Fibroblast of peridontal ligament (primary cell): Measurements from ENCODE around the gene PPFIA2.

Experiments used
- DNase-seq: peaks from one replicate; pipeline ENCODE4 v3.0.0-alpha.2; 2010; ENCODE audit errors: extremely low read depth

PPFIA2 gene

DNA sequence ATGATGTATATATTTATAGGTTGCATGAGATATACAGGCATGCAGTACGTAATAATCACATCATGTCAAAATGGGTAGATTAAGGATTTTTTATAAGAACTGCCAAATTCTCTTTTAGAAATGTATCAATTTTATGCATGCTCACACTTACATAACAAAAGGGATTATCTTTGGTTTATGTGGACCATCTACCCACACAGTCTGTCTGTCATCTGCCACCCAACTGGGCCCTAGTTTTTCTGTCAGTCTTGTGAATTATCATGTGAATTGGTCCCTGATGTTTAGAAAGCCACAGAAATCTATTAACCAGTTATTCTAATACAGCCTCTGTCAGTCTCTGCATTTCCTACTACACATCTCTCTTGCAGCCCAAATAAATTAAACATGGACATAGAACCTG, 547.8 kb downstream of the PPFIA2 start:
- DNase-seq = no peak

DNA sequence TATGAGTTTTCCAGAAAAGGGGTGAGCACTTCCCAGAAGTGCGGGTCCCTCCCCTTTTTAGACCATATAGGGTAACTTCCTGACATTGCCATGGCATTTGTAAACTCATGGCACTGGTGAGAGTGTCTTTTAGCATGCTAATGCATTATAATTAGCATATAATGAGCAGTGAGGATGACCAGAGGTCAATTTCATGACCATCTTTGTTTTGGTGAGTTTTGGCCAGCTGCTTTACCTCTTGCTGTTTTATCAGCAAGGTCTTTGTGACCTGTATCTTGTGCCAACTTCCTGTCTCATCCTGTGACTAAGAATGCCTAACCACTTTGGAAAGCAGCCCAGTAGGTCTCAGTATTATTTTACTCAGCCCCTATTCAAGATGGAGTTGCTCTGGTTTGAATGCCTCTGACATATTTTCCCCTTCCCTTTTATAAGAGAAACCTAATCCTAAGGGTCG, 549.4 kb downstream of the PPFIA2 start:
- DNase-seq = peak; percentile 57

DNA sequence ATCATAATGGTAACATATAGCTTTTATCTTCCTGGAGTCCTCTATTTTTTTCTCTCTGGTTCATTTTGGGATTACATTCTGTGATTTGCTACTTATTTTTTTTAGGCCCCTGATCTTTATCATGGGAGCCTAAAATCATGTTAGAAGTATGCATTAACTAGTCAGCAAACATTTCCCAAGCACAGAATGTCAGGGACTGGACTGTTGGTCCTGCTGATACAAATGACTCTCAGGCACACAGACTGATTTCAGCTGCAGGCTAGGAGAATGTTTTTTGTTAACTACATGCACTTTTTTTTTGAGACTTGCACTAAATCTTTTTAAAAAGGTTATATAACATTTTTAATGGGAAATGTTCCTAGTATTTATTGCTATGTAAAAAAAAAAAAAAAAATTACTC, 550.1 kb downstream of the PPFIA2 start:
- peak; percentile 42 for DNase-seq

DNA sequence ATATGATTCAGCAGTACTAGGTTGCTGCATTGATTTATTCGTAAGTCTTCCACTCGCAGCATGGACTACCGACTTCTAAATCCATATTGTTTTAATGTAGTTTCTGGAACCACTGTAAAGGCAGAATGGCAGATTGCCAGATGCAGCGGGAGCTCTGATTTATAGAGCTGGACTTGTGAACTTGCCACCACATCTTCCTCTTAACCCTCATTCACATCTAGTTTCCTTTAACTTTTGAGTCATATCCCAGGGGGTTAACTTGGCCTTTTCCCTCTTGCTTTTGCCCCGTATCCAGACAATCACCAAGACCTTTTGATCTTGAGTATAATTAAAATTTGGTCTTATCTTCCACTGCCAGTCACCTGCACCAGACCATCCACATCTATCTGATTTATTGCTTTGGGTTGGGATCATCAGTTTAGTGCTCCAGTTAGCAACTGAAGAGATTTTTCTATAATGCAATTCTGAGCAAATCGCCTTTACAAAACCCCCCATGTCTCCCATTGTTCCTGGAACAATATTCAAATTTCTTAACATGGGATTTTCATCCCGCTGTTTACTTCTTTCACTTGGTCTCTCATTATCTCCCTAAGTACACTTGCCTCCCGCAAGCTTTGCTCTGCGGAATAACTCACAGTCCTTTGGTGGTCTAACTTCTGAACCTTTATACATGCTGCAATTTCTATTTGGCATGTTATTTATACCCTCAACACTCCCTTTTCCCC, 550.8 kb downstream of the PPFIA2 start:
- DNase-seq = no peak
